LHCN-M2 (cell line): ENCODE results near the gene SLC10A7. TPM values are rescaled to one million over a fixed set of nuclear protein-coding genes. Genes with fewer than 3 reads are reported as not detected.
A peak's percentile ranks its signal among the peaks of the same experiment; 100 is the strongest.

Experiments used
- DNase-seq: peaks from one replicate; pipeline ENCODE4 v3.0.0-alpha.2; 2012; ENCODE audit warnings: low read depth
- total RNA-seq: library from RNA; depleted of rRNA; stranded (reverse); fragments of >200 nt; gene quantifications from 2 replicates; pipeline ENCODE4 v1.2.3, GENCODE V29; 2014

Gene SLC10A7
- total RNA-seq, 1 experiment from 2014 or later, result 6.3 TPM

DNA sequence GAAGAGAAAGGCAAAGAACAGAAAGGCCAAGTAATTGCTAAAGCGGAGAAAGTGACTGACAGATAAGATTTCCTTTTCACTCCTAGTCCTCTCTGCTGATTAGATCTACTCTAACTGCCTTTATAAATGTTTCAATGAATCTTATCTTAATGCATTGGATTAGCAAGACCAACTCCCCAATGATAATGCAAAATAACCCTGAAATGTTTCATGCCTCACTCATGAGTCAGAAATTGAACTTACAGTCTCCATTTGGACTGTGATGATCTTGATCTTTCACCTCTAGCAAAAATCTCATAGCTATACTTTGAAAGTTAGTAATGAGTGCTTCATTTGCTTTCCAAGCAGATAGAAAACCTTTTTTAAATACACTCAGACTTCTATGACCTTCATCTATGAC, 26.5 kb downstream of the SLC10A7 start:
- peak; percentile 50 for DNase-seq

DNA sequence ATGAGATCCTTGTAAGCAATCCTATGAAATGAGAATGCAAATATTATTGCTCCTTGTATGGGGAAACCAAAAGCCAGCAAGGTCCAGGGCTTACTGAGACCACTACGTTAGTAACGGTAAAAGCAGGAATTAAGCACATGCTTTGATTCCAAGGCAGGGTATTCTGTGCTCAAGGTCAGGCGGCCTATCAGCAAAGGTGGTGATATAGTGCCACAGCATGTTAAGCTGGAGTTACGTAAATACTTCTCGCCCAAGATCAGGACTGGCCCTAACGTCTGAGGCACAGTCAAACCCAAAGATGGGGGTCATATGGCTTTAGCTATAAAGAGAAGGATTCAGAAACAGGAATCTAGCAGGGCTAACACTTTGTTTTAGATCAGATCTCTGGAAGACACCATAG, 27.6 kb downstream of the SLC10A7 start:
- DNase-seq, result no peak

DNA sequence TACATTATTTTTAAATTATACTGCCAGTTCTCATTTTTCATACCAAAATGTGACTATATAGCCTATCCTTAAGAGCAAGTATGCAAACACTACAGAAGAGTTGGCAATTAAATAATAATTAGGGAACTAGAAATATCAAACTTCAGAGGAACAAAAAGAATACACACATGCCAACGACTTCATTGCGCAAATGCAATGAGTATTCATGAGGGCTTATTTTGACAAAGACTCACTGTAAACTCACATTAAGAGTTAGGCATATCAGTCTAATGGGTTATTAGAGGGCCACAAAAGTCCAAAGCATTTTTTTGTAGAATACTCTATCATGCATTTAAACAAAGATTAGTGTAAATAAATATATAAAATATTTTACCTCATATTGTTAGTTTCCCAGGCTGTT, 31.6 kb downstream of the SLC10A7 start:
- DNase-seq, result no peak

DNA sequence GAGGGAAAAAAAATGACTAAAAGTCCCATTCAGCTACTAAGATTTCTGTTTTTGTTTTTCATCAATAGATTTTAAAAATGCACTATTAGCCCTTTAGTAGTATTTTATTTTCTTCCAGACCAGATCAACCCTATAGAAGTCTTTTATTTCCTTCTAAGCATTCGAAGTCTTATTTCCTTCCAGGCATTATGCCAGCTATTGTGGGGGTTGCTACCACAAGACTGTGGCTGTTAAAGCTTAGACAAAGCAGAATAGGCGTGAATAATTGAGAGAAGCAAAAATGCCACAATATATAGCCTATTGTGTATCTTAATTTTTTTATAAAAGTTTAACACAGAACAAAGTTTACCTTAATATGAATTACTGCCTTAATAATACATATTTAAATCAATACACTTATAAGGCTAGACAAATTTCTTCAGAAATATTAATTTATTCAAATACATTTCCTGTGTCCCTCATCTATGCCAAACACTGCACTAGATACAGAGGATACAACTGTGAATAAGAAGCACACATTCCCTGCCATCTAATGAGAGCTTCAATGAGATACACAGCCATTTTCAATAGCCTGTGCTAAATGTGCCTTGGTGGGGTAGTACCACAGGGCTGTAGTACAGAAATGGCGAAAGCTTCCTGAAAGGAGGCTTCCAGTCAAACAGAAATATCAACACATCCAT, 33.1 kb downstream of the SLC10A7 start:
- DNase-seq, result no peak

DNA sequence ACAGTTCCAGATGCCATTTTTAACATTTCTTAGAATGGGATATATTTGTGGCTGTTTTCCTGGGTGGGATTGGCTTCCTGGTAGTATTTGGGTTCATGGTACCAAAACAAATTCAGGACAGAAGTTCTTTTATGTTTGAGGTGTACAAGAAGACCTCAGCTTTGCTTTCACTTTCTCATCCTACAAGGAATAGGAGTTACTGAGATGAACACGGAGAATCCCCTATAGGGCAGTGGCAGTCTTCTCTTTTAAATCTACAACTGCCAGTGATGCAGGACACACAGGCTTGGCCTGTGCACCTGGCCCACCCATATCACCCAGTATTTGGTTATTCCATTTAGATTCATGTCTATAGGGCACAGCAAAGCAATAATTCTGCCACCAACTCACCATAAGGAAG, 35.2 kb downstream of the SLC10A7 start:
- no peak for DNase-seq

DNA sequence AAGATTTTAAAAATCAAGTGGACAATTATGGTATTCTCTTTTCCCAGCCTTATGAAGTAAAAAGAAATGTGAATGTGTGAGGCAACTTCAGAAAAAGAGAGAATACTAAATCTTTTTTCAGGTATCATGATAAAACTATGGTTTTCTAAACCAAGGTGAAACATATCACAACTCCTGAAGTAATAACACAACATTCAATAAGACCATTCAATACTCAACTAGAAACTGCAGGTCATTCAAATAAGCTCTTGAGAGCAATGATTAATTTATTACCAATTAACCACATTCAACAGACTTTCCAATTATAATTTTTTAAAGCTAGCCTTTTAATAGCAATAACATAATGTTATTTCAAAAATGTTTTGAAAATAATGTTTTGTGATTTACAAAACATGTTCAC, 35.8 kb downstream of the SLC10A7 start:
- no peak for DNase-seq

DNA sequence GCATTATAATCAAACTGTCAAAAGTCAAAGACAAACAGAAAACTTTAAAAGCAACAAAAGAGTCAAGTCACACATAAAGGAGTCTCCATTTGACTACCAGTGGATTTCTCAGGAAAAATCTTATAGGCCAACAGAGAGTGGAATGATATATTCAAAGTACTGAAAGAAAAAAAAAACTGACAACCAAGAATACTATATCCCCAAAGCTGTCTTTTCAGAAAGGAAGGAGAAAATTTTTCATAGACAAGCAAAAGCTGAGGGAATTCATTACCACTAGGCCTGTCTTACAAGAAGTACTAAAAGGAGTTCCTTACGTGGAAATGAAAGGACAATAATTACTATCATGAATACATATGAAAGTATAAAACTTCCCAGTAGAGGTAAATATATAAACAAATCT, 39.0 kb downstream of the SLC10A7 start:
- DNase-seq, result no peak

DNA sequence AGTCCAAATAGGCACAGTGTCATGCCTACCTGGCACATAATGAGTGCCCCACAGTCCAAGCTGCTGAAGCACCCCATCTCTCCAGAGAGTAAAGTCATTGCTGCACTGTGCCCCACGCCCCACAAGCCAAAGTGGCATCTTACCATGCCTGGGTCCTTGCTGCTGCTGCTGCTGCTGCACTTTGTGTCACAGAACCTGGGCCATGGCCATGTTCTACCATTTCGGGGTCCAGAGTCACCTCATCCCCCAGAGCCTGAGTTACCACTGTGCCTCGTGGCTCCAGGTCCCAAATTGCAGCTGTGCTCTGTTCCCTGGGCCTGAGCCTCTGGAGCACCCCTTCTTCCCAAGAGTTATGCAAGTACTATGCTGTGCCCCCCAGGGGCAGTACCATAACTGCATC, 40.5 kb downstream of the SLC10A7 start:
- DNase-seq, result no peak

DNA sequence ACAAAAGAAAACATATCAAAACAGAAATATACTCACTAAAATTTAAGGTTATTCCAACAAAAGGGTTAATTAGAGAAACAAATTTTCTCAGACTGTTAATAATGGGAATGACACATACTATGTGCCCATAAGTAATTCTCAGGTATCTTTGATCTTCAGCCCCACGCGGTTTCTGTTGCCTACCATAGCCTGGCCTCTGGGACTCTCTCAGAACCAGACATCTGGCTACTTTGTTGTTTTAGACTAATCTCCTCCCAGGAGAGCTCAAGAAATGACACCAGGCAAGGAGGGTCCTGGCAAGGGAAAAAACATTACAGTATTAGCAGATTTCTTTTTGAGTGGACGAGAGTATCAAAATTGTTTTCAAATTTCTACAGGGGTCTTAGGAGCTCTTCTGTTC, 43.7 kb downstream of the SLC10A7 start:
- DNase-seq, result no peak

DNA sequence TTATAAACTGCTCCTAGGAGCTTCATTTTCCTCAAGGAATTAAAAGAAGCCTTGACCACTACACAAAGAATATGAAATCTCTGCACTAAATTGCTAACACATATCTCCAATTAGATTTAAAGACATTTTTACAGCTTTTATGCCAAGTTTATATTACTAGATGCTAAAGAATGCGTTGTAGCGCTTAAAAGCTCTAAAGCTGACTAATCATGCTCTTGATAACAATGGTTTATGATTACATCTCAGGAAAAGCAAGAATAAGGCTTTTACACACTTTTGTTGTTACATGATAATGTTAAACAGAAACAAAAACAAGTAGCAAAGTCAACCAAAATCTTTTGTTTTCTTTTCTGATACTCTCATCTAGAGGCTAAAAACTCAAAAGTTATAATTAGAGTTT, 44.7 kb downstream of the SLC10A7 start:
- DNase-seq, result peak; percentile 11

DNA sequence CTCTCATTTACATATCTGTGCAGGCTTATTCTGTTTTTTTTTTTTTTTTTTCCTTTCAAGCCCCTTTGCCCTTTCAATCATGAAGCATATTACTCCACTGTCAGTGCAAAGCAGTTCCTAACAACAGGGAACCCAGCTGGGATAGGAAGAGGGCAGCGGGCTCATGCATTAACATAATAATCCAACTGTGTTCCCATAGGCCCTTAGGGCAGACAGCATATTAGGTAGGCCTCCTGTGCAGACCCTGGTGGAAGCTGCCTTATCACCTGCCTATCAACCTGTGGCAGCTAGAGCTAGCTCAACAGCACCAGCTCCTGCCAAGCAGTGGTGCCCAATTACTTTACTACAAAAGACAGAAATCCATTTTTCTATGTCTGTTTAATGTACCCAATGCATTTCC, 49.3 kb downstream of the SLC10A7 start:
- no peak for DNase-seq

DNA sequence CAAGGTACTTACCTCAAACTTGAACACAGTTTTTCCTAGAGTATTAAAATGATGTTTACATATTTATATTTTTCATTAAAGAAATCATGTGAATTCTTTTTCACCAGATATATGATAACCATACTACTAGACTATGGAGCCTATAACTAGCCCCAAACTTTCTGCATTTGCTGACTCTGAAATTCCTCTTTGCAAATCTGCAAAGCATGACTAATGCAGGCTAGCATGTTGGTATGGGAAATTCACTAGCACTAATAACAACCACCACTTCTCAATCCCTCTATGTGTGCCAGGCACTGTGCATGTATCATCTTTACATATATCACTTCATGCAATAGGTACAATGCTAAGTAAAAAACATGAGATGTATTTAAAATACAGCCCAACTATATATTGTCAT, 51.1 kb downstream of the SLC10A7 start:
- DNase-seq, result no peak

DNA sequence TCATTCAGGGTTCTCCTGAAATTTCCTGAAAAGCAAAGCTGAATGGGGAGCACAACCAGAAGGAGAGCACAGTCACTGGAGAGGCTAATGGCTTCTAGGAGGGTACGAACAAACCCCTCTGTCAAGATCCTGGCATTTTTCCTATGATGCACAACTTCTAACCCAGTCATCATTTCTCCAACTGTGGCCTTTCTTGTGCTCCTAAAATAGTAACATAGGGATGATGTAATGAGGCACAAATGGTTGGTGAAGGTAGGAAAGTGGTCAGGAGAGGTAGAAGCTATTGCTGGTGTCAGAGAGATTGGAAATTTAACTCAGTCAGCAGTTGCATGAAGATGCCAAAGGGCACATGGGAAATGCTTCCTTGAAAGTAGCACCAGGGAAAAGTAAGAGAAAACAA, 52.7 kb downstream of the SLC10A7 start:
- DNase-seq, result no peak

DNA sequence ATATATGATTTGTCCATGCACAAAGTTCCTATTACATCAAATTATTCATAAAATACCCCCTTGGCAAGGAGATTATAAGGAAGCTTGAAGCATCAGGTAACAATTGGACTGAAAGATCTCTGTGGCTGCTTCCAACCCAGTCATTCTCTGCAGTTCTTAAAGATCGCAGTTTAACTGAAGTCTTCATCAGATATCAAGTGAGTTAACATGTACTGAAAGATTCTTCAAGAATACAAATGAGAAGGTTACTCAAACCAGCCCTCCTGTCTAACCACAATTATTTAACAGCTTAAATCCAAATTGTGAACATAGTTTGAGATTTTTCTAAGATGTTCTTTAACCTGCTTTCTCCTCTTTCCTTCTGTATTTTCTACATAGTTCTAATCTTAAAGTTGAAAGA, 56.1 kb downstream of the SLC10A7 start:
- DNase-seq, result no peak

DNA sequence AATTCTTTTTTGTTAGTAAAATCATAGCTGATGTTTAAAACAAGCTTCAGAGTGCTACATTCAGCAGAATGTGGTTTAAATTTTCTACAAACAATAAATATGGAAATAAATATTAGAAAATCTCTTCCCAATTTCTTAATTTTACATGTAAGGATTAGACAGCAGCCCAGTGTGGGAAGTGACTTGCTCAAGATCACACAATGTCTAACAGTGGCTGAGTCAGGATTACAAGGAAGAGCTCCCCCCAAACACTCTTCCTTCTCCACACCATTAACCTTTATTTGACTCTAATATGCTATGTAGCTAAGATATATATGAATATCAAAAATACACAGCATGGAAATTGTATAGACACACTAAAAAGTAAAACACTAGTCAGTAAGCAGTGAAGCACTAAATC, 59.5 kb downstream of the SLC10A7 start:
- DNase-seq, result no peak

DNA sequence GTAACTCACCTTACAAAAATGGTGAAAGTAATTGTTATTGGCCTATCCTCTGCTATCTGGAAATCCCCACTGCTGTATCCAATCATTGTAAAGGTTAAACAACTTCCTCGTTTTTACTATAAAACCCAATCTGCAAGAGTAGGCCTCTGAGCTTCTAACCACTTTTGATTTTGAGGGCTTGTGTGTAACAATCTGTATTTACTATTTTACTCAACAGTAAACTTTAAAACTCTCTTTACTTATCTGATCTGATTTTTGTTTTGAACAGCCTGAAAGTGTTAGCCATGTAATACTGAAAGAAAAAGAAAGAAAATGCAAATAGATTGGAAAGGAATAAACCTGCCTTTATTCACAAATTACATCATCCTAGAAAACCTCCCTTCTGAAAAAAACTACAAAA, 63.1 kb downstream of the SLC10A7 start:
- DNase-seq, result no peak

DNA sequence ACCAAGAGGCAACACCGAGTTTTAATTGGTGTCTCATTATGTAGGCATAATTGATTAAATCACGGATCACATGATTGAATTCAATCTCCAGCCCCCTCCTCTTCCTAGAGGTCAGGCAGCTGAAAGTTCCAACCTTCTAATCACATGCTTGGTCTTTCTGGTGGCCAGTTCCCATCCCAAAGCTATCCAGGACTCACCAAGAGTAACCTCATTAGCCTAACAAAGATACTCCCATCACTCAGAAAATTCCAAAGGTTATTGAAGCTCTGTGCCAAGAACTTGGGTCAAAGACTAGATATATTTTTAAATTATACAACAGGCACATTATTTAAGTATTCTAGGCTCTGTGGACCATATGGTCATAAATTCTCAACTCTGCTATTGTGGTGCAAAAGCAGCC, 65.1 kb downstream of the SLC10A7 start:
- no peak for DNase-seq

DNA sequence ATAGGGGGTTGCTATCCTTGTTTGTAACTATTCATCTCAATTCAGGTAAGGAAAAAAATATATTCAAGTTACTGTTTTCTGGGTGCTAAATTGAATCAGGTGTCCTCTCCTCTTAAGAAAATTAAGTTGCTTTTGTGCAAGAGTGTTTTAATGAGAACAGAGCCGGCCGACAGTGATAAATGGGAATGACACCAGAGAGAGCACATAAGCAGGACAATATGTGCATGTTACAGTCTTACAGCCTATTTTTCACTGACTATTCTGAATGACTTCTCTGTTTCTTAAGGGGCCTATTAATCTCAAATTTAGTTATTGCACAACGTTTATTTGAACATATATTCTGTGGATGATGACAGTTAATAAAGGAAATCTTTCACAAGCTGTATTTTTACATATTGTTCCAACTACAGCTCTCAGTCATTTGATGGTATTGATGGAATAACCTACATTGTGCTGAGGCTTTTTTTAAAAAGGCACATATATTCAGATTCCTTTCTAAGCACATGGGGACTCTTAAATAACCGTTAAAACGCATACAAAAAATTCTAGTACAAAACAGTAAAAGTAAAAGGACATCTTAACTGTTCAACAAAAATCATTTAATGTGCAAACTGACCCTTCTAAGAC, 68.4 kb downstream of the SLC10A7 start:
- DNase-seq, result no peak

DNA sequence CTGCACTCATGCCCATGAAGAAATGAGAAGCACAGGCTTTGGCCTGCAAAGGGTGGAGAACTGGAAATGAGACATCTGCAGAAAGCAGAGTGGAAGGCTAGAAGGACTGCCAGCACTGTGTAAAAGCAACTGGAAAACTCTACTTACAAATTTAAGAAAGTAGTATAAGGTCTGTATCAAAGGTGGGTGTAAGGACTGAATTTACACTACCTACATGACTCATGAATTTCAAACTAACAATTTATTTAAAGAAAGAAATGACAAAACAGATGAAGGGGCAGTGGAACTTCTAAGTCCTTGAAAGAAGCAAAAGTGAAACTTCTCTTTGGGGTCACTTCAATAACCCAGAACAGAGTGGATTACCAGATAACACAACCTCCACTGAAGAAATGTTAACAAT, 71.2 kb downstream of the SLC10A7 start:
- DNase-seq, result no peak

DNA sequence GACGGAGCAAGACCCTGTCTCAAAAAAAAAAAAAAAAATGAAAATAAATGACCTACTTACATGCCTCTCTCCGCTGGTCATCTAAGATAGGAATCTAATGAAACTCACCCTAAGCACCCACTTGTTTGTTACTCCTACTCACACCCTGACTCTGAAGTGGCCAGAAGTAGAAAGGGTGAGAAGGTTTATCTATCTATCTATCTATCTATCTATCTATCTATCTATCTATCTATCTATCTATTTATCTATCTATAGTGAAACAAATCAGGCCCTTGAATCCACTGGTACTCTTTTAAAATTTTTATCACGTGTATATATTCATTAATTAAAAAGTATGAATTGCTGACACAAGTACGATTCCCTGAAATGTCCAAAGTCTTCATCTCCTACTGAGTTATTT, 75.2 kb downstream of the SLC10A7 start:
- no peak for DNase-seq

DNA sequence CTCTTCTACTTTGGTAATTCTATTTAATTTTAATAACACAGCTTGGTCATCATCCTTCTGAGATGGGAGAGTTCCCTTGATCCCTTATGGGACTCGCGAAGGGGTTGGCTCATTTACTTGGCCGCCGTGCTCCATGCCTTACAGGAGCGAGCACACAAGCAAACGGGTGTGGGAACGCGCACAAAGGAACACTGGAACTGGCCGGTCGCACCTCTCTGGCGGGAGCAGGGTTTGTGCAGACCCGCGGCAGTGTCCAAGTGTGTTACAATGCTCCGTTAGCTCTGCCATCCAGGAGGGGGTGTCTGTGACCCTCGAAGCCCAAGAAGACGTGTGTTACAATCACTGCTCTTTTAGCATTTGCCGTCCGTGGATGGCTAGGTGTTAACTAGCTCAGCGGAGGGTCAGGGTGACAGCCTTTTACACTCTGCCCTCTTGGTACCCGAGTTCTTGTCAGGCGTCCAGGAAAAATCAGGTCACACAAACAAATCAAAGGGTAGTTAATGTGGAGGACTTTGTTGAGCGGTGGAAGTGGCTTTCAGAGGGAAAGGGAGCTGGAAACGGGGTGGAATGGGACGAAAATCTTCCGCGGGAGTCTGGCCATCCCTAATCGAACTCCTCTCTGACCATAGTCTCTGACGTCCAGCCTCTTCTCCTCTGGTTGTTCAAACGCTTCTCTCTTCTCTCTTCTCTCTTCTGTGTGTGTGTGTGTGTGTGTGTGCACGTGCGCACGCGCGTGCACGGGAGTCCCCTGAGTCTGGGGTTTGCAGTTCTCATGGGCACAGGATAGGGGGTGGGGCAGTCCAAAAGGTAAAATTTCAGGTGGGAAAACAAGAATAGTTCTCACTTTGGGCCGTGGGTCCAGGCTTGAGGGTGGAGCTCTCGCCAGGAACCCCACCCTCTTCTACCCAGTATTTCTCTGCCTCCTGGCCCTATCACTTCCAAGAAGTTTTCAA, 76.3 kb downstream of the SLC10A7 start:
- DNase-seq, result no peak

DNA sequence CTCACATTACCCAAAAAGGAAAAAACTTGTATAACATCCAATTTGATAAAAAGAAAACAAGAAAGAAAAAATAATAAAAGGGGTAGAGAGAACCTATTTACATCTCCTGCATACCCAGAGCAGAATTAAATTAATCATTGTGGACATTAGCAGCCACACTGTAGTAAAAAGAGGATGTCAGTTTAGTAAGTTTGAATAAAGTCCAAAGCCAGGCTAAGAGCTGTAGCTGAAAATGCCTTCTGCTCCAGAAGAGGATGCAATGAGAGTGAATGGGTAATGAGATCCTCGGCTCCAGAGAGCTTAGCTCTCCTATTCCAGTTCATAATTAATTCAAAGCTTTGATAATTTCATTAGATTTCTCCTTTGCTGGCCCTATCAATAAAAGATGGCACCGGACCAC, 78.2 kb downstream of the SLC10A7 start:
- no peak for DNase-seq

DNA sequence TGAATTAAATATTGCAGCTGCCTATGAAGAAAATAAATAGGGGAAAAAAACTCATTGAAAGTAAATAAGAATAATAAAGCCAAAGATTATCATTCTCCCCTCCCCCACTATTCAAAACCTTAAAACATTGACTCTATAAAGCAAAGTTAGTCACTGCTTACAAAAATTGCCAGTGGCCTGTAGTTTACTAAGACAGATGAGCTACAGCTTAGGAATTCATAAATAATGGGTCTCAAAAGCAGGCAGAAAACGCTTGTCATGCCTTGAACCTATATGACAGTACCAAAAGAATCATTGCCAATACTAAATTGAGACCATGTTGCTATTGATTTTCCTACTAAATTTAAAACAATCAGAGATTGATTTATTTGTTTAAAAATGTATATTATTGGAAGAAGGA, 78.9 kb downstream of the SLC10A7 start:
- DNase-seq, result peak; percentile 55
